HepG2 (cell line): ENCODE measurements around the gene OPA3. TPM values are rescaled to one million over a fixed set of nuclear protein-coding genes. Genes with fewer than 3 reads are reported as not detected.

Experiments used
- ATAC-seq: fragments of 200-7000 bp; cut with Tn5 transposase; 3 replicates; pipeline ENCODE4 v1.9.1; 2020; ENCODE audit warnings: mild to moderate bottlenecking, moderate library complexity
- BruUV-seq: library from RNA; stranded (reverse); fragments of 400-500 nt; replicated peaks from 2 replicates; lab custom pipeline; 2021; lab: Mats Ljungman, UMichigan
- CTCF ChIA-PET: fragments of 300-600 bp; formaldehyde crosslinking; extraction: SDS; loops from one replicate; lab custom pipeline; 2021; ENCODE audit warnings: low total read pairs, inconsistent platforms, low intra/inter-chr PET ratio; lab: Yijun Ruan, JAX
- POLR2A ChIA-PET: fragments of 350-600 bp; sonication (Branson Sonifier 250); formaldehyde crosslinking; loops from one replicate; lab custom pipeline; 2020; ENCODE audit warnings: antibody characterized with exemption, inconsistent platforms; lab: Yijun Ruan, JAX
- DNase-seq: peaks from one replicate; pipeline ENCODE4 v3.0.0-alpha.2; 2015; ENCODE audit warnings: low spot score
- FAIRE-seq: peaks from 3 replicates; lab custom pipeline; 2011; peaks lifted over from hg19 to GRCh38; lab: Jason Lieb, UNC
- H2AFZ ChIP-seq: one replicate; pipeline ENCODE4 v1.6.1; 2011; ENCODE audit warnings: low read length, inconsistent platforms
- H3K27ac ChIP-seq: fragments of 300-600 bp; 3 replicates; pipeline ENCODE4 v1.8.0; 2011; ENCODE audit warnings: mixed run types, mild to moderate bottlenecking, mixed read lengths, low read length, inconsistent platforms; ENCODE audit not compliant: insufficient read depth; ENCODE audit errors: extremely low read length
- H3K27me3 ChIP-seq, 2 experiments: fragments of 200-600 bp in 1 of 2; 2 replicates in 1 of 2; 3 replicates in 1 of 2; pipeline versions ENCODE4 v1.6.0 to v1.8.0; 2011; ENCODE audit warnings: low read length in 2 of 2, mild to moderate bottlenecking in 2 of 2, moderate library complexity in 2 of 2, inconsistent platforms in 1 of 2; ENCODE audit not compliant: insufficient read depth in 2 of 2, control insufficient read depth in 1 of 2
- H3K36me3 ChIP-seq, 2 experiments: fragments of 200-600 bp in 1 of 2; replicated peaks in 1 of 2; 2 replicates in 1 of 2; 3 replicates in 1 of 2; pipeline versions ENCODE4 v1.5.1 to v1.8.0; 2011; ENCODE audit warnings: low read length in 2 of 2, inconsistent platforms in 1 of 2; ENCODE audit not compliant: insufficient read depth in 2 of 2, control insufficient read depth in 1 of 2
- H3K4me1 ChIP-seq: 2 replicates; pipeline ENCODE4 v1.5.1; 2012; ENCODE audit warnings: low read length, inconsistent platforms; ENCODE audit not compliant: insufficient read depth
- H3K4me2 ChIP-seq: 2 replicates; pipeline ENCODE4 v1.6.0; 2011; ENCODE audit warnings: low read depth, low read length, inconsistent platforms
- H3K4me3 ChIP-seq, 3 experiments: fragments of 200-600 bp in 1 of 3; sonication (generic), shearing (Covaris generic) in 1 of 3; replicated peaks in 1 of 3; 2 replicates each; pipeline ENCODE4 v1.5.1; 2011 to 2016; ENCODE audit warnings: low read length in 3 of 3, inconsistent platforms in 2 of 3, low read depth in 2 of 3, mild to moderate bottlenecking in 2 of 3, control low read depth in 1 of 3, mixed read lengths in 1 of 3; ENCODE audit not compliant: insufficient read depth in 1 of 3
- H3K79me2 ChIP-seq: one replicate; pipeline ENCODE4 v1.6.1; 2011; ENCODE audit warnings: low read length, inconsistent platforms; ENCODE audit not compliant: insufficient read depth
- H3K9ac ChIP-seq: 2 replicates; pipeline ENCODE4 v1.6.0; 2011; ENCODE audit warnings: mild to moderate bottlenecking, low read depth, low read length, inconsistent platforms; ENCODE audit not compliant: insufficient read depth
- H3K9me3 ChIP-seq: 2 replicates; pipeline ENCODE4 v1.5.1; 2012; ENCODE audit warnings: mild to moderate bottlenecking, low read length
- H4K20me1 ChIP-seq: 2 replicates; pipeline ENCODE4 v1.6.0; 2011; ENCODE audit warnings: inconsistent platforms, mild to moderate bottlenecking, low read length, moderate library complexity; ENCODE audit not compliant: insufficient read depth
- AGO2 ChIP-seq: fragments of 200-400 bp; formaldehyde crosslinking; optimal IDR thresholded peaks from 2 replicates; pipeline ENCODE3; 2017; ENCODE audit warnings: mild to moderate bottlenecking, low read depth, low read length, moderate library complexity
- ARNT ChIP-seq: fragments of 450-650 bp; IDR thresholded peaks from 2 replicates; pipeline ENCODE4 v1.6.1; 2017
- ETV6 ChIP-seq: sonication (generic); formaldehyde crosslinking; conservative IDR thresholded peaks from 2 replicates; pipeline ENCODE4 v1.4.0; 2020; ENCODE audit warnings: missing genetic modification reagents
- IKZF4 ChIP-seq: sonication (generic); formaldehyde crosslinking; IDR thresholded peaks from 2 replicates; pipeline ENCODE4 v1.5.1; 2020; ENCODE audit warnings: borderline replicate concordance, mild to moderate bottlenecking, low read depth, missing genetic modification reagents; ENCODE audit errors: not compliant biosample characterization
- MIXL1 ChIP-seq: IDR thresholded peaks from 2 replicates; pipeline ENCODE4 v1.6.1; 2016
- POLR2G ChIP-seq: fragments of 200-400 bp; formaldehyde crosslinking; IDR thresholded peaks from 2 replicates; pipeline ENCODE4 v1.6.1; 2018; ENCODE audit warnings: mild to moderate bottlenecking, low read depth, low read length, moderate library complexity
- PRMT3 ChIP-seq: sonication (generic); formaldehyde crosslinking; IDR thresholded peaks from 2 replicates; pipeline ENCODE4 v1.8.1; 2022; ENCODE audit warnings: low read depth, mild to moderate bottlenecking, moderate library complexity, missing genetic modification reagents, borderline replicate concordance
- SALL1 ChIP-seq: sonication (generic); formaldehyde crosslinking; IDR thresholded peaks from 2 replicates; pipeline ENCODE4 v1.8.0; 2022; ENCODE audit warnings: mild to moderate bottlenecking, missing genetic modification reagents
- ZBTB38 ChIP-seq: sonication (generic); formaldehyde crosslinking; IDR thresholded peaks from 2 replicates; pipeline ENCODE4 v1.5.1; 2020; ENCODE audit warnings: mild to moderate bottlenecking, missing genetic modification reagents
- ZBTB39 ChIP-seq: sonication (generic); formaldehyde crosslinking; IDR thresholded peaks from 2 replicates; pipeline ENCODE4 v1.5.0; 2020; ENCODE audit warnings: missing genetic modification reagents
- ZFP36 ChIP-seq: fragments of 150-350 bp; IDR thresholded peaks from 2 replicates; pipeline ENCODE4 v1.6.1; 2018; ENCODE audit warnings: borderline replicate concordance, low read length, low read depth; ENCODE audit not compliant: partially characterized antibody
- ZMYM3 ChIP-seq: sonication (generic); formaldehyde crosslinking; IDR thresholded peaks from 2 replicates; pipeline ENCODE4 v1.5.1; 2020; ENCODE audit warnings: mild to moderate bottlenecking, missing genetic modification reagents
- ZNF224 ChIP-seq: sonication (generic); formaldehyde crosslinking; IDR thresholded peaks from 2 replicates; pipeline ENCODE4 v1.5.0; 2020; ENCODE audit warnings: mild to moderate bottlenecking, missing genetic modification reagents
- ZNF260 ChIP-seq: sonication (generic); formaldehyde crosslinking; IDR thresholded peaks from 2 replicates; pipeline ENCODE4 v1.4.0; 2020; ENCODE audit warnings: missing genetic modification reagents, low read depth, mild to moderate bottlenecking, borderline replicate concordance
- ZNF770 ChIP-seq: sonication (generic); formaldehyde crosslinking; IDR thresholded peaks from 2 replicates; pipeline ENCODE4 v1.5.0; 2020; ENCODE audit warnings: mild to moderate bottlenecking, missing genetic modification reagents
- ZSCAN30 ChIP-seq: sonication (generic); formaldehyde crosslinking; IDR thresholded peaks from 2 replicates; pipeline ENCODE4 v1.5.0; 2020; ENCODE audit warnings: mild to moderate bottlenecking, missing genetic modification reagents
- WGBS: methylation state at CpG from one replicate; pipeline ENCODE4 v1.1.6; 2017; ENCODE audit warnings: low lambda C conversion rate; 5-methylcytosine and 5-hydroxymethylcytosine counted together
- in situ Hi-C: cut with HindIII; loops from 2 replicates; pipeline ENCODE4 v1.10.0; 2017; ENCODE audit warnings: low pct_unique_long_range_greater_than_20kb; ENCODE audit not compliant: extremely low pct_ligation_motif_present
- intact Hi-C: fragments of 100-400 bp; cut with micrococcal nuclease; formaldehyde crosslinking; loops from one replicate; pipeline ENCODE4 v1.10.0; 2022; ENCODE audit not compliant: unreplicated experiment
- polyA plus RNA-seq, 8 experiments: library from polyadenylated mRNA; depleted of rRNA in 3 of 8; stranded (reverse) in 7 of 8; unstranded in 1 of 8; fragments of >200 nt; fragmentation: Illumina TruSeq in 4 of 8; extraction: Trizol in 4 of 8; gene quantifications; 2 replicates each; pipeline versions ENCODE4 v1.2.1 to v1.2.3, GENCODE V29; 2011 to 2016; ENCODE audit warnings: low read depth in 4 of 8, missing spikeins in 1 of 8, mixed read lengths in 1 of 8; ENCODE audit not compliant: insufficient read depth in 1 of 8
- total RNA-seq, 5 experiments: library from RNA; depleted of rRNA; stranded (reverse); fragments of >200 nt; fragmentation: Illumina TruSeq; extraction: Trizol; gene quantifications; 2 replicates each; pipeline ENCODE4 v1.2.3, GENCODE V29; 2016; ENCODE audit warnings: low read depth in 1 of 5
- TF ChIP-seq, protein P1 (sequence below): sonication (generic); formaldehyde crosslinking; conservative IDR thresholded peaks from 2 replicates; pipeline ENCODE4 v1.4.0; 2020; ENCODE audit warnings: missing genetic modification reagents

The OPA3 gene
- total and polyA plus RNA-seq, 2 of the 13 experiments (the other 11 are each of a cell fraction or from before 2014, with no cell fraction given): 8.3 to 17.7 TPM

GRCh38 chr19:45522010-45522941 is 62.3 kb downstream of the OPA3 start (continued):
- TF ChIP-seq, protein P1, sequence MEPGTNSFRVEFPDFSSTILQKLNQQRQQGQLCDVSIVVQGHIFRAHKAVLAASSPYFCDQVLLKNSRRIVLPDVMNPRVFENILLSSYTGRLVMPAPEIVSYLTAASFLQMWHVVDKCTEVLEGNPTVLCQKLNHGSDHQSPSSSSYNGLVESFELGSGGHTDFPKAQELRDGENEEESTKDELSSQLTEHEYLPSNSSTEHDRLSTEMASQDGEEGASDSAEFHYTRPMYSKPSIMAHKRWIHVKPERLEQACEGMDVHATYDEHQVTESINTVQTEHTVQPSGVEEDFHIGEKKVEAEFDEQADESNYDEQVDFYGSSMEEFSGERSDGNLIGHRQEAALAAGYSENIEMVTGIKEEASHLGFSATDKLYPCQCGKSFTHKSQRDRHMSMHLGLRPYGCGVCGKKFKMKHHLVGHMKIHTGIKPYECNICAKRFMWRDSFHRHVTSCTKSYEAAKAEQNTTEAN (CRISPR knock-in tag): no peak
- TF ChIP-seq ZNF260 (CRISPR knock-in tag) (no peak), PRMT3 (CRISPR knock-in tag) (no peak), POLR2G (0 out of 2 replicates have a peak, but pooled peaks have one; percentile 21), MIXL1 (CRISPR knock-in tag) (no peak), ZFP36 (no peak), ZSCAN30 (no peak), ETV6 (CRISPR knock-in tag) (no peak), AGO2 (peak; percentile 79)

GRCh38 chr19:45518469-45518826 is 66.2 kb downstream of the OPA3 start:
- H3K4me2 ChIP-seq: peak overlapping the region; percentile 18; the same call in 1 of the 2 replicates
- no peak overlapping the region for H3K9ac ChIP-seq
- FAIRE-seq (peak; percentile 52), ATAC-seq (no peak), DNase-seq (no peak)
- no peaks in the 10 kb centered on the region for H3K27me3 ChIP-seq
- no peak overlapping the region for H3K4me3 ChIP-seq
- 38% methylated on average over 7 of the region's 7 CpGs for WGBS
- H3K27ac ChIP-seq: peak overlapping the region; percentile 43
- in situ Hi-C loops: no loop called here
- H4K20me1 ChIP-seq: peaks cover 5% of the 10 kb centered on the region
- BruUV-seq: no TSS peak
- ChIA-PET POLR2A (no interaction called here), CTCF (no interaction called here)
- no peaks in the 10 kb centered on the region for H3K9me3 ChIP-seq
- intact Hi-C loops: no loop called here
- H3K79me2 ChIP-seq: peaks cover 15% of the 10 kb centered on the region
- H2AFZ ChIP-seq: no peak overlapping the region
- H3K4me1 ChIP-seq: peaks cover 50% of the 10 kb centered on the region
- H3K36me3 ChIP-seq: peaks cover 22 to 41% of the 10 kb centered on the region in 2 experiments; a peak in 4 of 5 replicates
- TF ChIP-seq ARNT (no peak), ZNF770 (CRISPR knock-in tag) (peak; percentile 88), IKZF4 (CRISPR knock-in tag) (no peak), ZMYM3 (CRISPR knock-in tag) (peak; percentile 68), ZBTB39 (CRISPR knock-in tag) (peak; percentile 99), SALL1 (0 out of 2 replicates have a peak, but pooled peaks have one; percentile 36), ZNF224 (no peak), ZBTB38 (CRISPR knock-in tag) (peak; percentile 85)
